HepG2 (cell line): ENCODE data around the gene SYNJ2. TPM values are rescaled to one million over a fixed set of nuclear protein-coding genes. Genes with fewer than 3 reads are reported as not detected.

Experiments used
- ATF3 ChIP-seq: sonication (generic); formaldehyde crosslinking; IDR thresholded peaks from 2 replicates; pipeline ENCODE4 v1.4.0; 2020; ENCODE audit warnings: missing genetic modification reagents
- BORCS8-MEF2B ChIP-seq: sonication (generic); formaldehyde crosslinking; IDR thresholded peaks from 2 replicates; pipeline ENCODE4 v1.8.0; 2022; ENCODE audit warnings: mild to moderate bottlenecking, missing genetic modification reagents
- FOXM1 ChIP-seq: sonication (generic); formaldehyde crosslinking; IDR thresholded peaks from 2 replicates; pipeline ENCODE4 v1.5.0; 2020; ENCODE audit warnings: missing genetic modification reagents
- HDAC1 ChIP-seq: sonication (generic); formaldehyde crosslinking; IDR thresholded peaks from 2 replicates; pipeline ENCODE4 v1.5.1; 2020; ENCODE audit warnings: mild to moderate bottlenecking, missing genetic modification reagents
- HIC2 ChIP-seq: sonication (generic); formaldehyde crosslinking; IDR thresholded peaks from 2 replicates; pipeline ENCODE4 v1.9.0; 2022; ENCODE audit warnings: low read depth, missing genetic modification reagents
- PAWR ChIP-seq: sonication (generic); formaldehyde crosslinking; IDR thresholded peaks from 2 replicates; pipeline ENCODE4 v1.4.0; 2020; ENCODE audit warnings: missing genetic modification reagents, mild to moderate bottlenecking, borderline replicate concordance
- THAP9 ChIP-seq: sonication (generic); formaldehyde crosslinking; IDR thresholded peaks from 2 replicates; pipeline ENCODE4; 2020; ENCODE audit warnings: missing genetic modification reagents, mild to moderate bottlenecking, borderline replicate concordance
- ZFP82 ChIP-seq: sonication (generic); formaldehyde crosslinking; IDR thresholded peaks from 2 replicates; pipeline ENCODE4 v1.5.1; 2020; ENCODE audit warnings: mild to moderate bottlenecking, missing genetic modification reagents, borderline replicate concordance
- ZNF235 ChIP-seq: sonication (generic); formaldehyde crosslinking; IDR thresholded peaks from 2 replicates; pipeline ENCODE4 v1.8.1; 2023; ENCODE audit warnings: mild to moderate bottlenecking, missing genetic modification reagents, borderline replicate concordance
- ZNF343 ChIP-seq: sonication (generic); formaldehyde crosslinking; IDR thresholded peaks from 2 replicates; pipeline ENCODE4 v1.4.0; 2020; ENCODE audit warnings: mild to moderate bottlenecking, missing genetic modification reagents
- ZNF451 ChIP-seq: sonication (generic); formaldehyde crosslinking; IDR thresholded peaks from 2 replicates; pipeline ENCODE4 v1.5.0; 2020; ENCODE audit warnings: mild to moderate bottlenecking, missing genetic modification reagents
- ZNF512 ChIP-seq: sonication (generic); formaldehyde crosslinking; IDR thresholded peaks from 2 replicates; pipeline ENCODE4 v1.4.0; 2020; ENCODE audit warnings: mild to moderate bottlenecking, missing genetic modification reagents
- ZNF670 ChIP-seq: sonication (generic); formaldehyde crosslinking; IDR thresholded peaks from 2 replicates; pipeline ENCODE4 v1.8.0; 2022; ENCODE audit warnings: mild to moderate bottlenecking, missing genetic modification reagents, borderline replicate concordance
- ZNF687 ChIP-seq: sonication (generic); formaldehyde crosslinking; IDR thresholded peaks from 2 replicates; pipeline ENCODE4 v1.5.1; 2020; ENCODE audit warnings: mild to moderate bottlenecking, missing genetic modification reagents, moderate library complexity
- ZNF883 ChIP-seq: sonication (generic); formaldehyde crosslinking; IDR thresholded peaks from 2 replicates; pipeline ENCODE4 v1.5.1; 2020; ENCODE audit warnings: mild to moderate bottlenecking, missing genetic modification reagents; ENCODE audit errors: not compliant biosample characterization
- polyA plus RNA-seq, 8 experiments: library from polyadenylated mRNA; depleted of rRNA in 3 of 8; stranded (reverse) in 7 of 8; unstranded in 1 of 8; fragments of >200 nt; fragmentation: Illumina TruSeq in 4 of 8; extraction: Trizol in 4 of 8; gene quantifications; 2 replicates each; pipeline versions ENCODE4 v1.2.1 to v1.2.3, GENCODE V29; 2011 to 2016; ENCODE audit warnings: low read depth in 4 of 8, missing spikeins in 1 of 8, mixed read lengths in 1 of 8; ENCODE audit not compliant: insufficient read depth in 1 of 8
- total RNA-seq, 5 experiments: library from RNA; depleted of rRNA; stranded (reverse); fragments of >200 nt; fragmentation: Illumina TruSeq; extraction: Trizol; gene quantifications; 2 replicates each; pipeline ENCODE4 v1.2.3, GENCODE V29; 2016; ENCODE audit warnings: low read depth in 1 of 5

The SYNJ2 gene
- total and polyA plus RNA-seq, 2 of the 13 experiments (the other 11 are each of a cell fraction or from before 2014, with no cell fraction given), result 39.1 to 57.6 TPM

- TF ChIP-seq THAP9 (CRISPR knock-in tag) (0 out of 2 replicates have a peak, but pooled peaks have one; percentile 41), ZNF512 (CRISPR knock-in tag) (0 out of 2 replicates have a peak, but pooled peaks have one; percentile 62), ZNF670 (CRISPR knock-in tag) (peak; percentile 68), PAWR (CRISPR knock-in tag) (no peak), ZNF687 (CRISPR knock-in tag) (no peak), HDAC1 (CRISPR knock-in tag) (peak; percentile 87), ZNF451 (CRISPR knock-in tag) (no peak), ZFP82 (CRISPR knock-in tag) (no peak), BORCS8-MEF2B (CRISPR knock-in tag) (no peak), ZNF343 (CRISPR knock-in tag) (no peak), FOXM1 (CRISPR knock-in tag) (no peak), HIC2 (CRISPR knock-in tag) (no peak), ZNF883 (no peak), ATF3 (CRISPR knock-in tag) (no peak), ZNF235 (no peak)
These were observed 1.1 kb downstream of the SYNJ2 start (continued) for GRCh38 chr6:157982563-157983405.
